ENCODE results near the gene PPBP.

Gene PPBP, protein sequence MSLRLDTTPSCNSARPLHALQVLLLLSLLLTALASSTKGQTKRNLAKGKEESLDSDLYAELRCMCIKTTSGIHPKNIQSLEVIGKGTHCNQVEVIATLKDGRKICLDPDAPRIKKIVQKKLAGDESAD
- 0 reads per million in 9 experiments for total RNA-seq

- no peaks in the 10 kb centered on the region for H3K4me1 Mint-ChIP-seq (ENCODE audit: low read depth in 2 of 2)
- H3K27ac Mint-ChIP-seq: no peak within 1 kb of the TSS
- peaks cover 4% of the 10 kb centered on the region for H3K36me3 Mint-ChIP-seq (ENCODE audit: insufficient read depth)
- H3K27me3 Mint-ChIP-seq: no peaks in the 10 kb centered on the region
- H3K9me3 Mint-ChIP-seq: no peaks in the 10 kb centered on the region
- ATAC-seq (replicated peaks) (no peak), DNase-seq (no peak)
- H3K4me3 Mint-ChIP-seq: no peak within 1 kb of the TSS
Measured at GRCh38 chr4:73988061-73988460, at the start of gene PPBP. TSS of gene PPBP (minus strand) at chr4:73988190. CDS start at chr4:73988103, 87 bp downstream.

DNA sequence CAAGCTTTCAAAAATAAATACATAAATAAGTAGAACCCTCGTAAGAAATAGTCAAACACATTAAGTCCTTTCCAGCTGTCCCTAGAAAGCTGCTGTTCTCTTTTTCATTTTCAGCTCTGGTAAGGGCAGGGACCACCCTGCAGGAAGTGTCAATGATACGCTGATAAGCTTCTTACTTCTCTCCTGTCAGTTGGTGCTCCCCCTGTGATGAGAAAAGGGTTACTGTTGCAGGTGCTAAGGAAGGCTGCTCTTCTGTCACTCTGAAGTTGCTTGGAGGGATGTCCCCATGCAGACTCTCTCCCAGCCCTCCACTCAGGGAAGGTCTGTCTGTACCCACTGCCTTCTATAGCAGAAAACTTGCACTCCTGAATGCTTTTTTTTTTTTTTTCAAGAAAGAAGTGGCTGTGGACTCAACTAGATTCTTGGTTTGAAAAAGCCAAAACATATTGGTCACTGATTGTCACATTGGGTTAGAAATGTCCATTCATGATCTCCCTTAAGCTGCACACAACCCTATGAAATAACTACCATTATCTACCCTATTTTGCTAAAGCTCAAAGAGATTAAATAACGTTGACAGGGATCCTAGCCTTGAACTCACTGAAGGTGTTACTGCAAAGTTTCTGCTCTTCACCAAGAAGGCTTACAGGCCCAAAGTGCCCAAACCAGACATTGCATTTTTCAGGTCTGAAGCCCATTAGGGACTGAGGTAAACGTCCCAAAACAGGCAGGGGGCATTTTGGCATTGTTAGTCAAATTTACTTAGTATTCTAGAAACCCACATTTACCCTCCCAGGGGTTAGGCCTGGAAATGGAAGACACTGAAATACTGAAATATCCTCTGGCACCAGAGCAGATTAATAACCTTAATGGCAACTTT lies 49.3 kb upstream of the PPBP start:
- Mint-ChIP-seq H3K36me3 (ENCODE audit: insufficient read depth) (no peaks in the 10 kb centered on the region), H3K27me3 (peaks cover 31 to 48% of the 10 kb centered on the region in 2 donors), H3K4me3 (peak overlapping the region; percentile 65 to 69), H3K9me3 (peaks cover 2 to 7% of the 10 kb centered on the region in 2 donors), H3K4me1 (ENCODE audit: low read depth in 2 of 2) (peaks cover 3 to 7% of the 10 kb centered on the region in 2 donors), H3K27ac (no peak overlapping the region)
- ATAC-seq (replicated peaks): no peak
- DNase-seq: no peak

- peaks cover 2 to 7% of the 10 kb centered on the region in 2 donors for H3K9me3 Mint-ChIP-seq
- peaks cover 16 to 28% of the 10 kb centered on the region in 2 donors for H3K27me3 Mint-ChIP-seq
- peaks cover 0 to 2% of the 10 kb centered on the region in 2 donors for H3K4me1 Mint-ChIP-seq (ENCODE audit: low read depth in 2 of 2)
- no peak overlapping the region for H3K4me3 Mint-ChIP-seq
- no peak overlapping the region for H3K27ac Mint-ChIP-seq
- ATAC-seq (replicated peaks) (no peak), DNase-seq (no peak)
- no peaks in the 10 kb centered on the region for H3K36me3 Mint-ChIP-seq (ENCODE audit: insufficient read depth)
Measured at GRCh38 chr4:74033739-74034138, 45.7 kb upstream of the PPBP start.

GRCh38 chr4:74032064-74032463 lies 44.1 kb upstream of the PPBP start:
- Mint-ChIP-seq H3K4me3 (no peak overlapping the region), H3K9me3 (peaks cover 2 to 7% of the 10 kb centered on the region in 2 donors), H3K27me3 (peaks cover 6 to 11% of the 10 kb centered on the region in 2 donors), H3K27ac (no peak overlapping the region), H3K4me1 (ENCODE audit: low read depth in 2 of 2) (no peaks in the 10 kb centered on the region), H3K36me3 (ENCODE audit: insufficient read depth) (no peaks in the 10 kb centered on the region)
- no peak for DNase-seq
- no peak for ATAC-seq (replicated peaks)

DNA sequence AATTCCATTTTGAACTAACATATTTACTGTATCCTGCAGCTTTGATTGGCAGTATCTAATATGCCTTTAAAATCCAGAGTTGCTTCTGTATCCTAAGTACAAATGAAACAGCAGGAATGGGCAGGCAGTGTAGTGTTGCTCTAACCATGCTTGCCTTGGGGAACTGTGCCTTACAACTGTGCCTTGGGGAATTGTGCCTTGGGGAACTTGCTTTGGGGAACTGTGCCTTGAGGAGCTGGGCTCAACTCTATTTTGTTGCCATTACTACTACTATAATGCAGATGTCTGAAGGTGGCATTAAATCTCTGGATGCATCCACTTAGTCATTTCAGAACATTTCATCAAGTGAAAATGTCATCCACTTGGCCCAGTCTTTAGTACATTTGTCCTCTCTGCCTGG lies 43.6 kb upstream of the PPBP start:
- H3K27ac Mint-ChIP-seq: no peak overlapping the region
- no peaks in the 10 kb centered on the region for H3K4me1 Mint-ChIP-seq (ENCODE audit: low read depth in 2 of 2)
- ATAC-seq (replicated peaks) (no peak), DNase-seq (no peak)
- H3K27me3 Mint-ChIP-seq: peaks cover 6 to 9% of the 10 kb centered on the region in 2 donors
- H3K36me3 Mint-ChIP-seq (ENCODE audit: insufficient read depth): no peaks in the 10 kb centered on the region
- H3K4me3 Mint-ChIP-seq: no peak overlapping the region
- peaks cover 2 to 7% of the 10 kb centered on the region in 2 donors for H3K9me3 Mint-ChIP-seq

DNA sequence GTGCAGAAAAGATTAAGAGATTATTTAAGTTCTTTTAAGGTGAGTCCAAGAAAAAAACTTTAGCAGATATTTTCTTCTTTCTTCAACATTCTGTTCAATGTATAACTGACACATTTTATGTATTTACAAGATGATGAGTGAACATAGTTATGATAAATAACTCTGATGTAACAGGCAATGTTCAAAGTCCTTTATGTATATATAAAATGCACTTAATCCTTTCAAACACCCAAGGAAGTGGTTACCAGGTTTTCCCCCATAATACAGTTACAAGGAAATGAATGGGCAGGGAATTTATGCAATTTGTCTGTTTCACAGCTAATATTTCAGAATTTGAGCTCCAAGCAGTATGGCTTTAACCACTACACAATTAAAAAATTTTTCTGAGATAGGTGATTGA lies 42.3 kb upstream of the PPBP start:
- peaks cover 3 to 7% of the 10 kb centered on the region in 2 donors for H3K9me3 Mint-ChIP-seq

GRCh38 chr4:74028504-74028903 lies 40.5 kb upstream of the PPBP start:
- H3K36me3 Mint-ChIP-seq (ENCODE audit: insufficient read depth): no peaks in the 10 kb centered on the region
- H3K27me3 Mint-ChIP-seq: peaks cover 0 to 9% of the 10 kb centered on the region in 2 donors
- ATAC-seq (replicated peaks) (no peak), DNase-seq (no peak)
- no peak overlapping the region for H3K4me3 Mint-ChIP-seq
- no peak overlapping the region for H3K27ac Mint-ChIP-seq
- peaks cover 3 to 7% of the 10 kb centered on the region in 2 donors for H3K9me3 Mint-ChIP-seq
- H3K4me1 Mint-ChIP-seq (ENCODE audit: low read depth in 2 of 2): no peaks in the 10 kb centered on the region

More for the DNA sequence above, 42.3 kb upstream of the PPBP start:
- Mint-ChIP-seq H3K27ac (no peak overlapping the region), H3K36me3 (ENCODE audit: insufficient read depth) (no peaks in the 10 kb centered on the region), H3K4me1 (ENCODE audit: low read depth in 2 of 2) (no peaks in the 10 kb centered on the region), H3K4me3 (no peak overlapping the region), H3K27me3 (peaks cover 0 to 9% of the 10 kb centered on the region in 2 donors)
- ATAC-seq (replicated peaks): no peak
- no peak for DNase-seq

DNA sequence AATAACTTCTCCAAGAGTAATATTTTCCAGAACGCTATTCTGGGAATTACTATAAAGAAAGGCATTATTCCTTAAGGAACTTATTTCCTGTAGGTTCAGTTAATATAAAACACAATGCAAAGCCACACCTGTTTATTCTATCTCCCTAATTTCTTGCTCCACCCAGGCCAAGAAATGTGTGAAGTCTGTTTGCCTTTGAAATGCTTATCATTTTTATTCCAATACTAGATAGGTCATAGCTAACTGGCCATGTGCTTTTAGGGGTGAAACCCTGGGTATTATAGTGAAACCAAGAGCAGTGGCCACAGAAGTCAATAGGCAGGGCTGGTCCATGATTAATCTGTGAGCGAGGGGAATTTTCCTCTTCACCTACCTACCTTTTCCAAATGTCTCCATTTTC lies 35.7 kb upstream of the PPBP start:
- Mint-ChIP-seq H3K36me3 (ENCODE audit: insufficient read depth) (no peaks in the 10 kb centered on the region), H3K27me3 (no peaks in the 10 kb centered on the region), H3K4me3 (no peak overlapping the region), H3K27ac (no peak overlapping the region), H3K9me3 (peaks cover 0 to 1% of the 10 kb centered on the region in 2 donors), H3K4me1 (ENCODE audit: low read depth in 2 of 2) (no peaks in the 10 kb centered on the region)
- ATAC-seq (replicated peaks) (no peak), DNase-seq (no peak)

DNA sequence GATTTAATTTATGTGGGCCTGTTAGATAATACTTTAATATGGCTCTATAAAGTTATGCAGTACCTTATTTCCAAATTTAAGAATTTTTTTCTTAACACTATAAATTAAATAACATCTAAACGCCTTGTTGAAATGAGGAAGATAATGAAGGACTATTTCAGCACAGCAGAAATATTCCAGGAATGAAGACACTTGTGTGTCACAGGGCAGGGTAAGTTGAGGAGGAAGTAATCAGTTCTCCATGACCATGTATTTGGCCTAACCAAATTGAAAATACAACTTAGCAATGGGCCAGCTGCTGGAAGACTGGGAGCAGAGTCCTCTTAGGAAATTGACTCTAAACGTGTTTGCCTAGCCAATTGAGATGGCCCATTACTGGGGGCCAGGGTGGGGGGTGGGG lies 33.6 kb upstream of the PPBP start:
- Mint-ChIP-seq H3K27me3 (no peaks in the 10 kb centered on the region), H3K4me1 (ENCODE audit: low read depth in 2 of 2) (no peaks in the 10 kb centered on the region), H3K9me3 (peaks cover 0 to 1% of the 10 kb centered on the region in 2 donors), H3K4me3 (no peak overlapping the region), H3K27ac (no peak overlapping the region), H3K36me3 (ENCODE audit: insufficient read depth) (no peaks in the 10 kb centered on the region)
- DNase-seq: no peak
- ATAC-seq (replicated peaks): no peak

DNA sequence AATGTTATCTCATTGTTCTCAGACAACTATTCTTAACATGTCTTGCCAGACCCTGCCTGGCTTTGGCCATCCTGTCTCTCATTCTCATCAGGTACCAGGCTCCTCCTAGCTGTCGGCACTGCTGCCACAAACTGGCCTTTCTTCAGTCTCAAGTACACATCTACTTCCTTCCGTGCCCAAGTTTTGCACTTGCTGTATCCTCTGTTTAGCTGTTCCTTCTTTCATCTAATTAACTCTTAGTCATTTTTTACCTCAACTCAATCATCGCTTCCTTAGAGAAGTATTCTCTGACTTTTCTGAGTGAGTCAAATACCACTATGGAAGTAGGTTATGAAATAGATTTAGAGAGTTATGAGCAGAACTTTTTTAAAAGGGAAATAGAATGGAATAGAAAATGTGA lies 30.8 kb upstream of the PPBP start:
- no peak overlapping the region for H3K4me3 Mint-ChIP-seq
- ATAC-seq (replicated peaks) (no peak), DNase-seq (no peak)

DNA sequence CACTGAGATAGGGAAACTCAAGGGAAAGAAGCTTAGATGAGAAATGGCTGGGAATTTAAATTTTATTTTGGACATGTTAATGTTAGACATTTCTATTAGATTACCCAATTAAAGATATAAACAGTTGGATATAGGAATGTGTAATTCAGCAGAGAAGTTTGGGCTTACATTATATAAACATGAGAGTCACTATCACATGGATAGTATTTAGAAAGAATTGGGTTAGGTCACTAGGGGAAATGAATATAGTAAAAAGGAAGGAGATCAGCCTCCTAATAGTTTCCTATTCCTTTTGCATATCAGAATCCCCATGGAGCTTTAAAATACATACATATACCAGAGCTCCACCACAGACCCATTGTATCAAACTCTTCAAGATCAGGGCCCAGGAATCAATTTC lies 30.1 kb upstream of the PPBP start:
- DNase-seq (no peak), ATAC-seq (replicated peaks) (no peak)
- Mint-ChIP-seq H3K4me1 (ENCODE audit: low read depth in 2 of 2) (no peaks in the 10 kb centered on the region), H3K36me3 (ENCODE audit: insufficient read depth) (no peaks in the 10 kb centered on the region), H3K9me3 (peaks cover 3 to 6% of the 10 kb centered on the region in 2 donors), H3K27me3 (no peaks in the 10 kb centered on the region), H3K27ac (peak overlapping the region in 1 of 2 donors; percentile 33), H3K4me3 (no peak overlapping the region)

More for the DNA sequence above, 30.8 kb upstream of the PPBP start:
- H3K4me1 Mint-ChIP-seq (ENCODE audit: low read depth in 2 of 2): no peaks in the 10 kb centered on the region
- H3K36me3 Mint-ChIP-seq (ENCODE audit: insufficient read depth): no peaks in the 10 kb centered on the region
- H3K27me3 Mint-ChIP-seq: no peaks in the 10 kb centered on the region
- H3K9me3 Mint-ChIP-seq: peaks cover 3 to 6% of the 10 kb centered on the region in 2 donors
- H3K27ac Mint-ChIP-seq: no peak overlapping the region

DNA sequence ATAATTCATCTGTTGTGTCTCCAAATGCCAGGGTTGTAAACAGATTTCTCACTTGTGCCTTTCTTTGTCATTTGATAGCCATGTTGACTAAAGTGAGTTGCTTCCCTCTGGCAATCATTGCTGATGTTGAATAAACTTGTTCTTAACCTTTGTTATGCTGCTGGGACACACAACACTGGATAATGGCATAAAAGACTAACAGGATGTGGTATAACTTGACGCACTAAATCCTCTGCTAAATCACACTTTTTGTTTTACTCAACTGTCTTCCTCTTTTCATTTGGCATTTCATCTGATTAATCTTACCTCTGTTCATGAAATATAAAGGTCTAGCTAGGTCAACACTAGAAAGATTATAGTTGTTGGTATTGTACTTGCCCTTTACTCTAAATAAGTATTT lies 28.1 kb upstream of the PPBP start:
- ATAC-seq (replicated peaks): peak; percentile 35
- Mint-ChIP-seq H3K4me1 (ENCODE audit: low read depth in 2 of 2) (no peaks in the 10 kb centered on the region), H3K36me3 (ENCODE audit: insufficient read depth) (no peaks in the 10 kb centered on the region), H3K9me3 (peaks cover 3 to 6% of the 10 kb centered on the region in 2 donors), H3K4me3 (no peak overlapping the region), H3K27me3 (no peaks in the 10 kb centered on the region), H3K27ac (peak overlapping the region in 1 of 2 donors; percentile 12)
- no peak for DNase-seq

DNA sequence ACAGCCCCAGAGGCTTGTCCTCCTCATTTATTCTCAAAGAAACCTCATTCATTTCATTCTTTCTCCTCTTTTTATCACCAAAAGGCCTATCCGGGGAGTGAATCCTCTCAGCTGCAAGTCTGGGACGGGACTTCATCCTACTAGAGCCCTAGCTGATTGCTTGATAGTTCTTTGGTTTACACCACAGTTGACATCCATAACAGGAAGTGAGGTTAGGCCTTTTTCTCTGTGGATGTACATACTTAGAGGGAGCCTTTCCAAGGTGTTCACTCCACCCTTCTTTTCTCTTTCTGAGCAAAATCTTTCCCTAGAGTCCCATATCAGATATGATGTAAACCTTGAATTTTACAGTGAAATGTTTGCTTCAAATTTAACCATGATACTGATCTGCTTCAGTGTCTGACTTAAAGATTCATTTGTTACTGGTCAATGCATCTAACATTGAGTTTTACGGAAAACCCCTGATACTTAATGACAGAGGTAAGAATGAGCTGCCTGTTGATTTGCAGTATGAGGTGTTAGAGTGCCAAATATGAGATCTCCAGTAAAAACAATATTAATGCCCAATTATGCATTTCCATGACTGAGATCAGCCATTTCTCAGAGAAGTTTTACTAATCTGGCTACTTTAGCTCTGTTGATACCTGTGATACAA lies 27.3 kb upstream of the PPBP start:
- Mint-ChIP-seq H3K27ac (no peak overlapping the region), H3K9me3 (peaks cover 3 to 6% of the 10 kb centered on the region in 2 donors)

More for the DNA sequence above, 27.3 kb upstream of the PPBP start:
- H3K4me1 Mint-ChIP-seq (ENCODE audit: low read depth in 2 of 2): no peaks in the 10 kb centered on the region
- no peak overlapping the region for H3K4me3 Mint-ChIP-seq
- DNase-seq (no peak), ATAC-seq (replicated peaks) (no peak)
- no peaks in the 10 kb centered on the region for H3K27me3 Mint-ChIP-seq
- no peaks in the 10 kb centered on the region for H3K36me3 Mint-ChIP-seq (ENCODE audit: insufficient read depth)
